Smooth muscle cell (in vitro differentiated cells): ENCODE results near the gene DLG1. TPM values are rescaled to one million over a fixed set of nuclear protein-coding genes. Genes with fewer than 3 reads are reported as not detected.

Experiments
- DNase-seq: peaks from one replicate; lab custom pipeline; 2025; ENCODE audit not compliant: unreplicated experiment; lab: John Stamatoyannopoulos, UW
- H2AFZ ChIP-seq: fragments of 200-600 bp; sonication (generic); 2 replicates; pipeline ENCODE4 v1.6.0; 2016; ENCODE audit warnings: antibody characterized with exemption, low read depth, mild to moderate bottlenecking
- H3F3A ChIP-seq: fragments of 200-600 bp; sonication (generic); 2 replicates; pipeline ENCODE4 v1.6.0; 2017; ENCODE audit warnings: antibody characterized with exemption, low read depth
- H3K27ac ChIP-seq: fragments of 200-600 bp; sonication (generic); 2 replicates; pipeline ENCODE4 v1.5.1; 2016; ENCODE audit warnings: low read depth, mild to moderate bottlenecking
- H3K27me3 ChIP-seq: fragments of 200-600 bp; sonication (generic); 2 replicates; pipeline ENCODE4 v1.6.1; 2016; ENCODE audit warnings: low read depth, mild to moderate bottlenecking
- H3K36me3 ChIP-seq: fragments of 200-600 bp; sonication (generic); 2 replicates; pipeline ENCODE4 v1.5.1; 2016; ENCODE audit warnings: low read depth
- H3K4me1 ChIP-seq: fragments of 200-600 bp; sonication (generic); 2 replicates; pipeline ENCODE4 v1.5.1; 2016; ENCODE audit warnings: low read depth
- H3K4me2 ChIP-seq: fragments of 200-600 bp; sonication (generic); 2 replicates; pipeline ENCODE4 v1.6.0; 2016; ENCODE audit warnings: mild to moderate bottlenecking
- H3K4me3 ChIP-seq: fragments of 200-600 bp; sonication (generic); 2 replicates; pipeline ENCODE4 v1.5.1; 2016; ENCODE audit warnings: mild to moderate bottlenecking
- H3K79me2 ChIP-seq: fragments of 200-600 bp; sonication (generic); 2 replicates; pipeline ENCODE4 v1.6.0; 2016; ENCODE audit warnings: low read depth, mild to moderate bottlenecking
- H3K9ac ChIP-seq: fragments of 200-600 bp; sonication (generic); 2 replicates; pipeline ENCODE4 v1.6.0; 2016; ENCODE audit warnings: low read depth
- H3K9me3 ChIP-seq: fragments of 200-600 bp; sonication (generic); replicated peaks from 2 replicates; pipeline ENCODE4 v1.5.1; 2016; ENCODE audit warnings: low read depth
- H4K20me1 ChIP-seq: fragments of 200-600 bp; sonication (generic); 2 replicates; pipeline ENCODE4 v1.6.0; 2016; ENCODE audit warnings: low read depth
- CTCF ChIP-seq: fragments of 200-600 bp; sonication (generic); IDR thresholded peaks from 2 replicates; pipeline ENCODE4 v1.5.1; 2017; ENCODE audit warnings: borderline replicate concordance, mild to moderate bottlenecking, antibody characterized with exemption; ENCODE audit not compliant: insufficient read depth, poor library complexity, severe bottlenecking
- WGBS: methylation state at CpG from one replicate; pipeline ENCODE4 v1.1.7; 2016; ENCODE audit warnings: low lambda C conversion rate; 5-methylcytosine and 5-hydroxymethylcytosine counted together
- polyA plus RNA-seq: library from polyadenylated mRNA; unstranded; fragments of >200 nt; fragmentation: Nextera tagmentation; extraction: Ambion mirVana; gene quantifications from 2 replicates; pipeline ENCODE4 v1.2.1, GENCODE V29; 2016
- total RNA-seq: library from RNA; depleted of rRNA; stranded (reverse); fragments of >200 nt; gene quantifications from 2 replicates; pipeline ENCODE4 v1.2.3, GENCODE V29; 2014

The DLG1 gene
- total and polyA plus RNA-seq, 2 experiments from 2014 or later = 23.5 to 69.0 TPM

GRCh38 chr3:197021729-197022404, 276.5 kb downstream of the DLG1 start:
- Histone ChIP-seq H3K79me2 (no peaks in the 10 kb centered on the region), H3K4me3 (no peak overlapping the region), H3K9ac (no peak overlapping the region), H3F3A (no peaks in the 10 kb centered on the region), H3K4me1 (peaks cover 4% of the 10 kb centered on the region), H3K27ac (no peak overlapping the region), H3K4me2 (no peak overlapping the region), H2AFZ (no peak overlapping the region), H3K27me3 (no peaks in the 10 kb centered on the region), H3K36me3 (no peaks in the 10 kb centered on the region), H4K20me1 (no peaks in the 10 kb centered on the region), H3K9me3 (no peaks in the 10 kb centered on the region)
- WGBS = 82% methylated on average over 15 of the region's 15 CpGs
- DNase-seq = no peak
- no peak for TF ChIP-seq CTCF

- Histone ChIP-seq H3K27ac (no peak overlapping the region), H3K79me2 (no peaks in the 10 kb centered on the region), H3K36me3 (no peaks in the 10 kb centered on the region), H2AFZ (no peak overlapping the region), H3K4me1 (peaks cover 4% of the 10 kb centered on the region), H3K4me2 (no peak overlapping the region), H4K20me1 (no peaks in the 10 kb centered on the region), H3K9ac (no peak overlapping the region), H3F3A (no peaks in the 10 kb centered on the region), H3K27me3 (no peaks in the 10 kb centered on the region), H3K9me3 (no peaks in the 10 kb centered on the region), H3K4me3 (no peak overlapping the region)
- TF ChIP-seq CTCF = no peak
- 68% methylated on average over 10 of the region's 10 CpGs for WGBS
- no peak for DNase-seq
Measured at GRCh38 chr3:197021231-197021630, 277.2 kb downstream of the DLG1 start.

- Histone ChIP-seq H3F3A (no peaks in the 10 kb centered on the region), H3K9me3 (no peaks in the 10 kb centered on the region), H3K4me1 (peaks cover 4% of the 10 kb centered on the region), H2AFZ (no peak overlapping the region), H3K9ac (no peak overlapping the region), H3K79me2 (no peaks in the 10 kb centered on the region), H3K4me3 (no peak overlapping the region), H3K27ac (no peak overlapping the region), H4K20me1 (no peaks in the 10 kb centered on the region), H3K4me2 (no peak overlapping the region), H3K27me3 (no peaks in the 10 kb centered on the region), H3K36me3 (no peaks in the 10 kb centered on the region)
- DNase-seq = no peak
- TF ChIP-seq CTCF = no peak
- WGBS = 93% methylated on average over 13 of the region's 13 CpGs
Measured at GRCh38 chr3:197019535-197019934, 278.9 kb downstream of the DLG1 start.

- no peak overlapping the region for H3K4me2 ChIP-seq
- no peak overlapping the region for H3K9ac ChIP-seq
- TF ChIP-seq CTCF = no peak
- DNase-seq = no peak
- H3K27ac ChIP-seq = no peak overlapping the region
- WGBS = 53% methylated on average over 6 of the region's 6 CpGs
- H3K27me3 ChIP-seq = no peaks in the 10 kb centered on the region
- no peaks in the 10 kb centered on the region for H3K79me2 ChIP-seq
- no peak overlapping the region for H3K4me3 ChIP-seq
- no peaks in the 10 kb centered on the region for H3K36me3 ChIP-seq
- H3K9me3 ChIP-seq = no peaks in the 10 kb centered on the region
- no peaks in the 10 kb centered on the region for H3F3A ChIP-seq
- no peaks in the 10 kb centered on the region for H4K20me1 ChIP-seq
- H2AFZ ChIP-seq = no peak overlapping the region
- H3K4me1 ChIP-seq = peaks cover 4% of the 10 kb centered on the region
Measured at GRCh38 chr3:197019021-197019420, 279.4 kb downstream of the DLG1 start.
